RWPE2 (cell line): ENCODE results near the gene PCSK4.

Experiments used
- ATAC-seq: fragments of 200-7000 bp; cut with Tn5 transposase; 3 replicates; pipeline ENCODE4 v1.9.1; 2021; ENCODE audit warnings: low read depth
- DNase-seq: peaks from one replicate; pipeline ENCODE4 v3.0.0-alpha.2; 2020; ENCODE audit warnings: low spot score
- H3K27ac ChIP-seq: fragments of 450-650 bp; 2 replicates; pipeline ENCODE4 v1.5.1; 2017; ENCODE audit warnings: mild to moderate bottlenecking; ENCODE audit not compliant: poor library complexity, severe bottlenecking
- H3K27me3 ChIP-seq: fragments of 250-450 bp; sonication (Bioruptor Pico); 2 replicates; pipeline ENCODE4 v1.5.1; 2021; ENCODE audit warnings: mild to moderate bottlenecking, moderate library complexity; ENCODE audit not compliant: insufficient read depth, poor library complexity, severe bottlenecking
- H3K36me3 ChIP-seq: fragments of 250-450 bp; sonication (Bioruptor Pico); 2 replicates; pipeline ENCODE4 v1.5.1; 2020; ENCODE audit warnings: low read depth, mild to moderate bottlenecking, moderate library complexity
- H3K4me1 ChIP-seq: fragments of 250-450 bp; sonication (Bioruptor Pico); 2 replicates; pipeline ENCODE4 v1.5.1; 2021; ENCODE audit warnings: mild to moderate bottlenecking, moderate library complexity; ENCODE audit not compliant: insufficient read depth, poor library complexity, severe bottlenecking
- H3K4me3 ChIP-seq: fragments of 250-450 bp; sonication (Bioruptor Pico); 2 replicates; pipeline ENCODE4 v1.5.1; 2021; ENCODE audit warnings: mild to moderate bottlenecking, moderate library complexity; ENCODE audit not compliant: severe bottlenecking
- H3K9me3 ChIP-seq: fragments of 250-450 bp; sonication (Bioruptor Pico); 2 replicates; pipeline ENCODE4 v1.5.1; 2021; ENCODE audit warnings: mild to moderate bottlenecking, moderate library complexity; ENCODE audit not compliant: severe bottlenecking
- CTCF ChIP-seq: fragments of 450-650 bp; IDR thresholded peaks from one replicate; pipeline ENCODE4 v1.5.1; 2017; ENCODE audit warnings: mild to moderate bottlenecking, moderate library complexity; ENCODE audit not compliant: poor library complexity, severe bottlenecking

Gene PCSK4

GRCh38 chr19:1455336-1456120, 34.6 kb downstream of the PCSK4 start:
- H3K27me3 ChIP-seq, result peaks cover 53% of the 10 kb centered on the region
- H3K36me3 ChIP-seq, result no peaks in the 10 kb centered on the region
- peak; percentile 66 for ATAC-seq
- H3K9me3 ChIP-seq, result no peaks in the 10 kb centered on the region
- TF ChIP-seq CTCF, result no peak
- no peak overlapping the region for H3K27ac ChIP-seq
- H3K4me3 ChIP-seq, result no peak overlapping the region
- no peak for DNase-seq
- H3K4me1 ChIP-seq, result no peaks in the 10 kb centered on the region

- no peaks in the 10 kb centered on the region for H3K4me1 ChIP-seq
- no peaks in the 10 kb centered on the region for H3K36me3 ChIP-seq
- DNase-seq (no peak), ATAC-seq (peak; percentile 27)
- H3K27ac ChIP-seq, result no peak overlapping the region
- TF ChIP-seq CTCF, result no peak
- H3K4me3 ChIP-seq, result no peak overlapping the region
- no peaks in the 10 kb centered on the region for H3K9me3 ChIP-seq
- H3K27me3 ChIP-seq, result peaks cover 58% of the 10 kb centered on the region
Observed at GRCh38 chr19:1455002-1455335, 35.2 kb downstream of the PCSK4 start.

DNA sequence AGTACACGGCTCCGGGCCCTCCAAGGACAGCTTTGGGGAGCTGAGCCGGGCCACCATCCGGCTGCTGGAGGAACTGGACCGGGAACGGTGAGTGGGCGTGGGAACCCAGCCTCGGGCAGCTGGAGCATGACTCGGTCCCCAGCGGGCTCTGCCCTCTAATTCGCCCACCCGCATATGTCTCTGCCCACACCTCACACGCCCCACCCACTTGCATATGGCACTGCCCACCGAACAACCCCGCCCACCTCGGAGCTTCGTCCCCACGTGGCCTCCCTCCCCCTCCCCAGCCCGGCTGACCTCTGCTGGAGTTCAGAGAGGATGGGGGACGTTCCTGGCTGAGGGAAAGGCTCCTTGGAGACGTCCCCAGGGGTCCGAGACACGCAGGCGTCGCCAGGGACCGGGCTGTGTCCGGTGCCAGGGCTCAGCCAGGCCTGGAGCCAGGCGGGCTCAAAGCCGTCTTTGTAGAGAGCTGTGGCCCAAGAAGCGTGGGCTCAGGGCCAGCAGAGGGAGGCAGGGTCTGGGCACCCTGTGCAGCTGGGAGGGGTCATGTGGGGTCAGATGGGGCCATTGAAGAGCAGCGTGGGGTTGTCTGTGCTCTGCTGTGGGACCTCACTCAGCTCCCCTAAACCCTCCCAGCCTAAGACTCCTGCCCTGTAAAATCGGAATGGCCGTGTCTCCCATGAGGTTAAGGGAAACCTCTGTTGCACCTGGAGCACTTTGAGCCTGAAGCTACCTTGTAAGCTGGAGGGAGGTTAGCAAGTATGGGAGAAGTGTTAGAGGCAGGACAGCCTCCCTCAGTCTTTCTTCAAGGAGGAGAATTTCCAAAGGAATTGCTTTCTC, 36.4 kb downstream of the PCSK4 start:
- H3K9me3 ChIP-seq, result no peaks in the 10 kb centered on the region
- ATAC-seq, result no peak
- H3K27me3 ChIP-seq, result peaks cover 71% of the 10 kb centered on the region
- H3K36me3 ChIP-seq, result no peaks in the 10 kb centered on the region
- no peaks in the 10 kb centered on the region for H3K4me1 ChIP-seq
- no peak overlapping the region for H3K27ac ChIP-seq
- no peak for DNase-seq
- no peak overlapping the region for H3K4me3 ChIP-seq
- no peak for TF ChIP-seq CTCF

GRCh38 chr19:1452802-1453524, 37.2 kb downstream of the PCSK4 start:
- no peak overlapping the region for H3K27ac ChIP-seq
- no peak for TF ChIP-seq CTCF
- H3K4me1 ChIP-seq, result no peaks in the 10 kb centered on the region
- H3K4me3 ChIP-seq, result no peak overlapping the region
- DNase-seq, result no peak
- H3K36me3 ChIP-seq, result no peaks in the 10 kb centered on the region
- H3K27me3 ChIP-seq, result peaks cover 73% of the 10 kb centered on the region
- ATAC-seq, result no peak
- H3K9me3 ChIP-seq, result no peaks in the 10 kb centered on the region
